ENCODE measurements around the gene MRPL1. TPM values are rescaled to one million over a fixed set of nuclear protein-coding genes. Genes with fewer than 3 reads are reported as not detected.

Gene MRPL1
- total RNA-seq, 1 donor from 2014 or later: 48.5 TPM

DNA sequence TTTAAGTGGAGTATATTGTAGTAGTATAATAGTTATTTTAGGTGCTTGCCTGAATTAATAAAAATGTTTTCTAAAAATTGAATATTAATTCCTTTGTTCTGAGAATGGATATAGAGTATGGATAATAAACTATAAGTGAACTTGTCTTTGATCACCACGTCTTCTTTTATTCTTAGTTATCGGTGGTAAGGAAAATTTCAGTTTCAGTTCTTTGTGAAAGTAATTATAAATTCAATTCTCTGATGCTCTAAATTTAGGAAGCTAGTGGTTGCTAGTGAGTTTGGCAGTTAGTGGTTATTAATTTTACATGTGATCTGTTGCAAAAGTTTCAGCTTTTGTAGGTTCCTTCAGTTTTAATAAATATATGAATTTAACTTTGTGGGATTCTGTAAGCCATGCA, 30.8 kb downstream of the MRPL1 start:
- H2AFZ ChIP-seq (replicated peaks): no peak overlapping the region
- no peaks in the 10 kb centered on the region for H4K20me1 ChIP-seq (ENCODE audit: low read depth)
- Mint-ChIP-seq H3K27me3 (ENCODE audit: insufficient read depth, low read depth) (no peaks in the 10 kb centered on the region), H3K36me3 (peaks cover 15% of the 10 kb centered on the region), H3K4me1 (no peaks in the 10 kb centered on the region), H3K27ac (no peak overlapping the region), H3K9me3 (no peaks in the 10 kb centered on the region), H3K4me3 (no peak overlapping the region)
- TF ChIP-seq EZH2 (IDR thresholded peaks at IDR 0.05): no peak
- TF ChIP-seq, protein P1, sequence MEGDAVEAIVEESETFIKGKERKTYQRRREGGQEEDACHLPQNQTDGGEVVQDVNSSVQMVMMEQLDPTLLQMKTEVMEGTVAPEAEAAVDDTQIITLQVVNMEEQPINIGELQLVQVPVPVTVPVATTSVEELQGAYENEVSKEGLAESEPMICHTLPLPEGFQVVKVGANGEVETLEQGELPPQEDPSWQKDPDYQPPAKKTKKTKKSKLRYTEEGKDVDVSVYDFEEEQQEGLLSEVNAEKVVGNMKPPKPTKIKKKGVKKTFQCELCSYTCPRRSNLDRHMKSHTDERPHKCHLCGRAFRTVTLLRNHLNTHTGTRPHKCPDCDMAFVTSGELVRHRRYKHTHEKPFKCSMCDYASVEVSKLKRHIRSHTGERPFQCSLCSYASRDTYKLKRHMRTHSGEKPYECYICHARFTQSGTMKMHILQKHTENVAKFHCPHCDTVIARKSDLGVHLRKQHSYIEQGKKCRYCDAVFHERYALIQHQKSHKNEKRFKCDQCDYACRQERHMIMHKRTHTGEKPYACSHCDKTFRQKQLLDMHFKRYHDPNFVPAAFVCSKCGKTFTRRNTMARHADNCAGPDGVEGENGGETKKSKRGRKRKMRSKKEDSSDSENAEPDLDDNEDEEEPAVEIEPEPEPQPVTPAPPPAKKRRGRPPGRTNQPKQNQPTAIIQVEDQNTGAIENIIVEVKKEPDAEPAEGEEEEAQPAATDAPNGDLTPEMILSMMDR (IDR thresholded peaks at IDR 0.05): no peak
- TF ChIP-seq EZH2phosphoT487 (IDR thresholded peaks at IDR 0.05): no peak
- no peak for DNase-seq (ENCODE audit: low spot score)
- H3F3A ChIP-seq (ENCODE audit: low read depth): no peaks in the 10 kb centered on the region
- no peaks in the 10 kb centered on the region for H3K9me3 ChIP-seq (ENCODE audit: low read depth)
- H3K9ac ChIP-seq: no peak overlapping the region
- peaks cover 23% of the 10 kb centered on the region for H3K36me3 ChIP-seq
- no peaks in the 10 kb centered on the region for H3K27me3 ChIP-seq
- no peak overlapping the region for H3K27ac ChIP-seq
- no peak overlapping the region for H3K4me3 ChIP-seq
- H3K79me2 ChIP-seq (ENCODE audit: low read depth): no peaks in the 10 kb centered on the region
- H3K4me2 ChIP-seq: no peak overlapping the region
- H3K4me1 ChIP-seq: no peaks in the 10 kb centered on the region

DNA sequence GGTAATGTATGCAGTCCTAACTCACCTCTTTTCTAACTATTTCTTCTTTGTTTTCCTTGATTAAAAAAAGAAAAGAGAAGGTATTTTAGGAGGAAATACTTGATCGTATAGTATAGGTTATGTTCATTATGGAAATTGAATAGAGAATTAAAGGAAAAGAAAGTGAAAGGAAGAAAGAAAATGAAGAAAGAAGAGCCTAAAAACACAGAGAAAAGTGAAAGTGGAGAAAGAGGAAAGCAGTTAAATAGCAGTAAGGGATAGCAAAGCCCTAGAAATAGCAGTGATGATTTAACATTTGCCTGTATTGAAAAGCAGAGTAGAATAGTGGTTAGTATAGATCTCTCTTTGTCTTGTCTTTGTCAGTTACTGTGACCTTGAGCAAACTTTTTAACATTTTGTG, 37.0 kb downstream of the MRPL1 start:
- Mint-ChIP-seq H3K36me3 (peaks cover 15% of the 10 kb centered on the region), H3K4me3 (no peak overlapping the region), H3K4me1 (no peaks in the 10 kb centered on the region), H3K27ac (no peak overlapping the region), H3K27me3 (ENCODE audit: insufficient read depth, low read depth) (no peaks in the 10 kb centered on the region), H3K9me3 (no peaks in the 10 kb centered on the region)
- Histone ChIP-seq H3K9me3 (ENCODE audit: low read depth) (no peaks in the 10 kb centered on the region), H2AFZ (replicated peaks) (no peak overlapping the region), H3K27me3 (no peaks in the 10 kb centered on the region), H3K36me3 (peaks cover 12% of the 10 kb centered on the region), H3K4me1 (no peaks in the 10 kb centered on the region), H3F3A (ENCODE audit: low read depth) (no peaks in the 10 kb centered on the region), H3K79me2 (ENCODE audit: low read depth) (no peaks in the 10 kb centered on the region), H3K27ac (no peak overlapping the region), H4K20me1 (ENCODE audit: low read depth) (no peaks in the 10 kb centered on the region), H3K4me3 (no peak overlapping the region), H3K4me2 (no peak overlapping the region), H3K9ac (no peak overlapping the region)
- DNase-seq (ENCODE audit: low spot score): no peak
- TF ChIP-seq EZH2phosphoT487 (IDR thresholded peaks at IDR 0.05) (no peak), EZH2 (IDR thresholded peaks at IDR 0.05) (no peak)
- TF ChIP-seq, protein P1 (IDR thresholded peaks at IDR 0.05): no peak

GRCh38 chr4:77903186-77903585, 40.6 kb downstream of the MRPL1 start:
- no peaks in the 10 kb centered on the region for H3K36me3 ChIP-seq
- no peaks in the 10 kb centered on the region for H3K9me3 Mint-ChIP-seq
- H3K27ac Mint-ChIP-seq: no peak overlapping the region
- H3K27ac ChIP-seq: no peak overlapping the region
- H3K27me3 ChIP-seq: no peaks in the 10 kb centered on the region
- TF ChIP-seq, protein P1 (IDR thresholded peaks at IDR 0.05): no peak
- TF ChIP-seq EZH2 (IDR thresholded peaks at IDR 0.05) (no peak), EZH2phosphoT487 (IDR thresholded peaks at IDR 0.05) (no peak)
- H3K4me3 ChIP-seq: no peak overlapping the region
- H4K20me1 ChIP-seq (ENCODE audit: low read depth): no peaks in the 10 kb centered on the region
- H3K4me3 Mint-ChIP-seq: no peak overlapping the region
- no peak overlapping the region for H3K4me2 ChIP-seq
- H3K9me3 ChIP-seq (ENCODE audit: low read depth): no peaks in the 10 kb centered on the region
- DNase-seq (ENCODE audit: low spot score): no peak
- H3K4me1 Mint-ChIP-seq: peaks cover 6% of the 10 kb centered on the region
- no peak overlapping the region for H3K9ac ChIP-seq
- no peaks in the 10 kb centered on the region for H3F3A ChIP-seq (ENCODE audit: low read depth)
- no peaks in the 10 kb centered on the region for H3K79me2 ChIP-seq (ENCODE audit: low read depth)
- H3K27me3 Mint-ChIP-seq (ENCODE audit: insufficient read depth, low read depth): no peaks in the 10 kb centered on the region
- H3K4me1 ChIP-seq: no peaks in the 10 kb centered on the region
- no peak overlapping the region for H2AFZ ChIP-seq (replicated peaks)
- H3K36me3 Mint-ChIP-seq: peaks cover 13% of the 10 kb centered on the region

Data from neural progenitor cell (in vitro differentiated cells).